Hepatocyte (in vitro differentiated cells): ENCODE results near the gene EHD1.

Experiments used
- CTCF ChIP-seq: fragments of 200-600 bp; sonication (generic); IDR thresholded peaks from 2 replicates; pipeline ENCODE4 v1.5.1; 2016; ENCODE audit warnings: antibody characterized with exemption, mild to moderate bottlenecking; ENCODE audit not compliant: poor library complexity
- EZH2phosphoT487 ChIP-seq: fragments of 200-600 bp; sonication (generic); IDR thresholded peaks from one replicate; pipeline ENCODE4 v1.6.1; 2018; ENCODE audit warnings: antibody characterized with exemption, mild to moderate bottlenecking, low read depth, moderate library complexity; ENCODE audit not compliant: unreplicated experiment, severe bottlenecking

GRCh38 chr11:64856382-64857227 is 21.8 kb downstream of the EHD1 start:
- TF ChIP-seq CTCF (no peak), EZH2phosphoT487 (no peak)
